Duodenal mucosa (tissue), 2 donors: Measurements from ENCODE around the gene MIEF2.
A peak's percentile ranks its signal among the peaks of the same experiment; 100 is the strongest.

ENCODE experiments used
- H3K27ac ChIP-seq: one replicate; pipeline ENCODE4 v1.7.0; 2013; ENCODE audit warnings: low read depth, low read length
- H3K27me3 ChIP-seq, 2 donors: one replicate each; pipeline ENCODE4 v1.7.0; 2013; ENCODE audit warnings: low read length in 2 of 2, control low read depth in 1 of 2; ENCODE audit not compliant: insufficient read depth in 2 of 2, control insufficient read depth in 1 of 2
- H3K36me3 ChIP-seq, 2 donors: one replicate each; pipeline ENCODE4 v1.7.0; 2013; ENCODE audit warnings: low read length in 2 of 2, control low read depth in 1 of 2; ENCODE audit not compliant: insufficient read depth in 2 of 2, control insufficient read depth in 1 of 2
- H3K4me1 ChIP-seq, 2 donors: one replicate each; pipeline ENCODE4 v1.7.0; 2013; ENCODE audit warnings: low read length in 2 of 2, control low read depth in 1 of 2; ENCODE audit not compliant: insufficient read depth in 2 of 2, control insufficient read depth in 1 of 2
- H3K4me3 ChIP-seq, 2 donors: one replicate each; pipeline ENCODE4 v1.7.0; 2013; ENCODE audit warnings: low read length in 2 of 2, low read depth in 1 of 2
- H3K9ac ChIP-seq, 2 donors: one replicate each; pipeline ENCODE4 v1.7.0; 2013; ENCODE audit warnings: low read length in 2 of 2, low read depth in 1 of 2
- H3K9me3 ChIP-seq, 2 donors: one replicate each; pipeline ENCODE4 v1.7.0; 2013; ENCODE audit warnings: low read length in 2 of 2, control low read depth in 1 of 2; ENCODE audit not compliant: control insufficient read depth in 1 of 2

MIEF2 gene

DNA sequence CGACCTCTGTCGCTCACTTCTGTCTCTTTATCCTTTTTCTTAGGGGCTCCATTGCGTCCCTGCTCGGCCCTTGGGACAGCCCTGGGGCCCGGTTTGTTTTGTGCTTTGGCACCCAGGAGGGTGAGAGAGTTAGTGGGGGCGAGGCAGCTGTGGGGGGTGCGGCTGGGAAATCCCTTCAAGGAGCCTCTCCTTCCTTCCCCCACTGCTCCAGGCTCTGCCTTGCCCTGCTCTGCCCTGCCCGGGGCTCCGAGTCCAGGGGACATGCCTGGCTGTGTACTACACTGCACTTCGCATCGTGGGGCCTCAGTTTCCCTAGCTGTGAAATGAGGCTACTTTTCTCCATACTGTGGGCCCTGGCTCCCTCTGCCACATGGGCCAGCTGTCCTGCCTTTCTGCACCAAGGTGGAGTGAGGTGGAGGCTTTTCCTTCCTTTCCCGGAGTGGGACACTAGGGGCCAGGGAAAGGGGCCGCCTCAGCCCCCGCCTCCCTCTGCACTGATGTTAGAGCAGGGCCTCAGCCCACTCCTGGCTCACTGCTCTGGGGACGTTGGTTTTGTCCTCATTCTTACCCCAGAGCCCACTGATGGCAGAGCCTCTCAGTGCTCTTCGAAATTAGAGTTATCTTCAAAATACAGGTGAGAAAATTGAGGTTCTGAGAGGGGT lies 34.0 kb upstream of the MIEF2 start:
- H3K9me3 ChIP-seq, result no peaks in the 10 kb centered on the region
- peak overlapping the region; percentile 54 to 61 for H3K9ac ChIP-seq
- peak overlapping the region; percentile 86 for H3K4me3 ChIP-seq
- no peaks in the 10 kb centered on the region for H3K36me3 ChIP-seq
- no peak overlapping the region for H3K27ac ChIP-seq
- peaks cover 8 to 15% of the 10 kb centered on the region in 2 donors for H3K4me1 ChIP-seq
- H3K27me3 ChIP-seq, result no peaks in the 10 kb centered on the region

DNA sequence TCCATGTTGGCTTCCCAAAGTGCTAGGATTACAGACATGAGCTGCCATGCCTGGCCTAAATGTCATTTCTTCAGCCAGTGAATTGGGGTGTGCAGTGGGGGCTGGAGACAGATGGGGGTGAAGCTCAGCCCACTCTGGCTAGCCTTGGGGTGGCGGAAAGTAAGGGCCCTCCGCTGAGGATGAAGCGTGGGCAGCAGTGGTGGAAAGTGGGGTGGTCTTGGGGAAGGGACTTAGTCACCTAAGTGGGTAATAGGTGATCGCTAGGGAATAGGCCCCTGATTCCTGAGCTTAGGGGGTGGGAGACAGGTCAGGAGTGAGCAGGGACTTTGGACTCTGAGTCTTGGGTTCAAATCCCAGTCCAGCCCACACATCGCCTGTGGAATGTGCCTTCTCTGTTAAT lies 32.8 kb upstream of the MIEF2 start:
- H3K36me3 ChIP-seq, result no peaks in the 10 kb centered on the region
- H3K4me1 ChIP-seq, result peaks cover 8 to 15% of the 10 kb centered on the region in 2 donors
- H3K9ac ChIP-seq, result no peak overlapping the region
- H3K4me3 ChIP-seq, result no peak overlapping the region
- no peaks in the 10 kb centered on the region for H3K9me3 ChIP-seq
- no peak overlapping the region for H3K27ac ChIP-seq
- no peaks in the 10 kb centered on the region for H3K27me3 ChIP-seq

DNA sequence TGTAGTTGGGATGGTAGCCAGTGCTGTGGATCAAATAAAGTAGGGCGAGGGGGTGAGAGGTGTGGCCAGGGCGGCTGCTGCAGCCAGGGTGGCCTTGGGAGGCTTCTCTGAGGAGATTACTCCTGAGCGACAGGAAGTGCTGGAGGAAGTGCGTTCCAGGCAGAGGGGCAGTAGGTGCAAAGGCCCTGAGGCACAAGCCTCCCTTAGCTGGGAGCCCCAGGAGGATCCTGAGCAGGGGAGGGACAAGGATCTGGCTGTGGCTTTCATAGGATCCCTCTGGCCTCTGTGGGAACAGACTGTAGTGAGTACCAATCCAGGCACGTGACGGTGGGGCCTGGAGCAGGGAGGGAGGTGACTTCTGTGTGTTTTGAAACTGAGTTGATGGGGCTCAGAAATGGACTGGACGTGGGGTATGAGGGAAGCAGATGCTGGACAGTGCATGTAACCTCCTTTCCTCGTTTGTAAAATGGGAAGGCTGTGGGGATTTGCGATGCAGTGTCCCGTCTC lies 32.2 kb upstream of the MIEF2 start:
- Histone ChIP-seq H3K4me1 (peaks cover 8 to 15% of the 10 kb centered on the region in 2 donors), H3K27me3 (no peaks in the 10 kb centered on the region), H3K9me3 (no peaks in the 10 kb centered on the region), H3K9ac (no peak overlapping the region), H3K4me3 (no peak overlapping the region), H3K36me3 (no peaks in the 10 kb centered on the region), H3K27ac (no peak overlapping the region)

DNA sequence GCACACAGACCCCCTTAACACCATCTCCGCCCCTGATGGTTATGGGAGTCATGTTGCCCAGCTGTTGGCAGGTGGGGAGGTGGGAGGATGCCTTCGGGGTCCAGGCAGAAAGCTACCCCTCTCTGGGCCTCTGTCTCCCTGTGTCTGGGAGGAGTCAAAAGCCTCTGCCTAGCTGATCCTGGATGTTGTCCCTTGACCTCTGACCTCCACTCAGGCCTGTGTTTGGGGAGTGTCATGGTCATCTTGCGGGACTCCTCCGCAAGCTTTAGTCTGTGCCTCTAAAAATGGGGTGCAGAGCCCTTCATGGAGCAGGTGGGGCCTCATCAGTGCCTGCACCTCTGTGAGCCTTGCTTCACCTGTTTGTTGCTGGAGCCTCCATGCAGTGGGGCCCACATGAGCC lies 31.2 kb upstream of the MIEF2 start:
- Histone ChIP-seq H3K9ac (no peak overlapping the region), H3K9me3 (no peaks in the 10 kb centered on the region), H3K27ac (no peak overlapping the region), H3K4me1 (peaks cover 8 to 15% of the 10 kb centered on the region in 2 donors), H3K36me3 (peaks cover 6 to 7% of the 10 kb centered on the region in 2 donors), H3K4me3 (no peak overlapping the region), H3K27me3 (no peaks in the 10 kb centered on the region)

DNA sequence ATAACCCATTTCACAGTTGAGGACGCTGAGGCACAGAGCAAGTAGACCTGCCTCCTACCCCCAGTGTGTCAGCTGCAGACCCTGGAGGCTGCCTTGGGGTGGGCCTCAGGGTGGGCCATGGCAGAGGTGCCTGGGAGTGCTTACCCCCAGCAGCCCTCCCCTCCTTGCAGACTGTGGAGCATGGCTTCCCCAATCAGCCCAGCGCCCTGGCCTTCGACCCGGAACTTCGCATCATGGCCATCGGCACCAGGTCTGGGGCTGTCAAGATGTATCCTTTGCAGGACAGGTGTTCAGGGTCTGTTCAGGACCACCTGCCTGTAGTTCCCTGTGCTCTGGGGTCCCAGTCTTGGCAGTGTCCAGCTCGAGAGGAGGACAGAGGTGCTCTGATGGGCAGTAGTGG lies 30.7 kb upstream of the MIEF2 start:
- Histone ChIP-seq H3K9me3 (no peaks in the 10 kb centered on the region), H3K4me1 (peaks cover 9 to 14% of the 10 kb centered on the region in 2 donors), H3K27ac (no peak overlapping the region), H3K4me3 (no peak overlapping the region), H3K9ac (no peak overlapping the region), H3K27me3 (no peaks in the 10 kb centered on the region), H3K36me3 (peaks cover 7 to 11% of the 10 kb centered on the region in 2 donors)

DNA sequence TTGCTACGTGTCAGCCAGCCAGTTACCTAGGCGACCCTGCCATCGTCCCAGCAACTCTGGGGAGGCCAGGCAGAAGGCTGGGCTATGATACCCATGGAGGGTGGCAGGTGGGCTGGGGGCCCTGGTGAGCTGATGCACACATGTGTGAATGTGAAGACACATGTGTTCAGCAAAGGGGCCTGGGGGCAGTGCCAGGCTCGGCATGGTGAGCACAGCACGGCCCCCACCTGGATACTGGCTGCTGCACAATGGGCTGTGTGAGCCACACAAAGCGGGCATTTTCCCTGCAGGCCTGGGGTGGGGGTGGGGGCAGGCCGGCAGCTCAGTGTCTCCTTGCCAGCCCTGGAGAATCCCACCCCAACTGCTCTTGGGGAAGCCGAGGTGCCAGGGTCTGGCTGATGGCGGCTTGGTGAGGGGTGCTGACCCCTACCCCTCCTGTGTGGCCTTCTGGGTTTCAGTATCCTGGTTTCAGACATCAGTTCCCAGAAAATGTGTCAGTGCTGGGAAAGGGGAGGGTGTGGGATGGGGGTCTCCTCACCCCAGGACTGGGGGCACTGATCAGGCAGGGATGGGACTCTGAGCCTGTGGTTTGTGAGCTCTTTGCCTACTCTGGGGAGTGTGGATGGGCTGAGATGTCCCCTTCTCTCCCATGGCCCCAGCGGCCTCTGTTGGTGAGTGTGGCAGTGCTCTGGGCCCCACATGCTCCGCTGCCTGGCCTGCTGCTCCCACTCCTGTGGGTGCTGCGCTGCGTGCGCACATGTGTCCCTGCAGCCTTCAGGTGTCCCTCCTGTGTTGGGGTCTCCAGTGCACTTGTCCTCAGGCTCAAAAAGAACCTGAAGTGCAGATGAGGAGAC lies 29.9 kb upstream of the MIEF2 start:
- H3K36me3 ChIP-seq, result peaks cover 7 to 19% of the 10 kb centered on the region in 2 donors
- H3K27ac ChIP-seq, result no peak overlapping the region
- no peaks in the 10 kb centered on the region for H3K27me3 ChIP-seq
- H3K9ac ChIP-seq, result no peak overlapping the region
- peaks cover 10 to 16% of the 10 kb centered on the region in 2 donors for H3K4me1 ChIP-seq
- H3K9me3 ChIP-seq, result no peaks in the 10 kb centered on the region
- no peak overlapping the region for H3K4me3 ChIP-seq

DNA sequence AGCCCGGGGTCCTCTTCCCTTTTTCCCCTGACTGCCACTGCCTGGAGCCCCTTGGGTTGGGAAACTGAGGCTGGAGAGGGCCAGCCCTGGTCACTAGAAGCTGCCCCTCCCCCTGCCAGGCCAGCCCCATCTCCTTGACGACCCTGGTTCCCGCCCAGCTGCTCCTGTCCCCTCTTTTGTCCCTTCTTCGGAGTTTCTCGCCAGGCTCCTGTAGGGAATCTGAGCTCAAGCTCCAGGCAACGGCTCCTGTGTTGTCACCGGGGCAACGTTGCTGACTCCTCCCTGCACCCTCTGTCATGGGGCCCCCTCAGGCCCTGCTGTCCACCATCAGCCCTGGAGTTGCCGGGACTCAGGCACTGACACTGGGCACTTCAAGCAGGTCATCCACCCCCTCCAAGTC lies 29.3 kb upstream of the MIEF2 start:
- Histone ChIP-seq H3K27me3 (no peaks in the 10 kb centered on the region), H3K4me1 (peaks cover 7 to 20% of the 10 kb centered on the region in 2 donors), H3K9ac (no peak overlapping the region), H3K9me3 (no peaks in the 10 kb centered on the region), H3K27ac (no peak overlapping the region), H3K36me3 (peaks cover 10 to 25% of the 10 kb centered on the region in 2 donors), H3K4me3 (no peak overlapping the region)

DNA sequence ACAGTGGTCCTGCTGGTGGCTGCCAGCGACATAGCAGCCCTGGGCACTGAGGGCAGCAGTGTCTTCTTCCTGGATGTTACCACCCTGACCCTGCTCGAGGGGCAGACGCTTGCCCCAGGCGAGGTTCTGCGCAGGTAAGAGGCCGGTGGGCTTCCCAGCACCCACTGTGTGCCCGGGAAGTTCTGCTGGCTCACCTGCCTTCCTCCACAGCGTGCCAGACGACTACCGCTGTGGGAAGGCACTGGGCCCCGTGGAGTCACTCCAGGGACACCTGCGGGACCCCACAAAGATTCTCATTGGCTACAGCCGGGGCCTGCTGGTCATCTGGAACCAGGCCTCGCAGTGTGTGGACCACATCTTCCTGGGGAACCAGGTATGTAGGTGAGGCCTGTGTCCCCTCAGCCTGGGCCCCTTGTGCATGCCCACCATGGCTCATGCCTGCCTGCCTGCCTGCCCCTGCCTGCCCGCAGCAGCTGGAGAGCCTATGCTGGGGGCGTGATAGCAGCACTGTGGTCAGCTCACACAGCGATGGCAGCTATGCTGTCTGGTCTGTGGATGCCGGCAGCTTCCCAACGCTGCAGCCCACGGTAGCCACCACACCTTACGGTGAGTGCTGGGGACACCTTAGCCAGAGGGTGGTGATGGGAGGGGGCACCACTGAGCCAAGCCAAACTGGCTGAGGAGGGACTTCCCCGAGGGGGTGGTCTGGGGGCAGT lies 26.5 kb upstream of the MIEF2 start:
- Histone ChIP-seq H3K9me3 (no peaks in the 10 kb centered on the region), H3K4me1 (peaks cover 0 to 17% of the 10 kb centered on the region in 2 donors), H3K9ac (no peak overlapping the region), H3K27ac (no peak overlapping the region), H3K4me3 (no peak overlapping the region), H3K36me3 (peaks cover 11 to 40% of the 10 kb centered on the region in 2 donors), H3K27me3 (no peaks in the 10 kb centered on the region)

DNA sequence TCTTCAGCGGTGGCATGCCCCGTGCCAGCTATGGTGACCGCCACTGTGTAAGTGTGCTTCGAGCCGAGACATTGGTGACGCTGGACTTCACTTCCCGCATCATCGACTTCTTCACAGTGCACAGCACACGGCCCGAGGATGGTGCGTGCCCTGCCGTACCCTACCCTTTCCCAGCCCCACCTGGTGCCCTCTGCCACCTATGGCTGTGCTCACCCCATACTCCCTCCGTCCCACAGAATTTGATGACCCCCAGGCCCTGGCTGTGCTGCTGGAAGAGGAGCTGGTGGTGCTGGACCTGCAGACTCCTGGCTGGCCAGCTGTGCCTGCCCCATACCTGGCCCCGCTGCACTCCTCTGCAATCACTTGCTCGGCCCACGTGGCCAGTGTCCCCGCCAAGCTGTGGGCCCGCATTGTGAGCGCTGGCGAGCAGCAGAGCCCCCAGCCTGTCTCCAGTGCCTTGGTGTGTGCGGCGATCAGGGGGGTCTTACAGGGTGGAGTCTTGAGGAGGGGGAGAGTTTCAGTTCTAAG lies 25.5 kb upstream of the MIEF2 start:
- no peak overlapping the region for H3K27ac ChIP-seq
- H3K36me3 ChIP-seq, result peaks cover 11 to 40% of the 10 kb centered on the region in 2 donors
- no peak overlapping the region for H3K9ac ChIP-seq
- H3K9me3 ChIP-seq, result no peaks in the 10 kb centered on the region
- peaks cover 0 to 17% of the 10 kb centered on the region in 2 donors for H3K4me1 ChIP-seq
- H3K4me3 ChIP-seq, result no peak overlapping the region
- H3K27me3 ChIP-seq, result no peaks in the 10 kb centered on the region
